GM18858 (cell line): ENCODE results near the gene VIPR1.

Source experiments
- ATAC-seq: cut with Tn5 transposase; IDR thresholded peaks from one replicate; pipeline ENCODE4 v1.9.1; 2021; ENCODE audit not compliant: unreplicated experiment

The VIPR1 gene

GRCh38 chr3:42493126-42493797, 9.2 kb upstream of the VIPR1 start:
- no peak for ATAC-seq

- no peak for ATAC-seq
Measured at GRCh38 chr3:42493798-42494151, 8.7 kb upstream of the VIPR1 start.

GRCh38 chr3:42495393-42495792, 7.0 kb upstream of the VIPR1 start:
- ATAC-seq, result no peak

GRCh38 chr3:42497009-42497731, 5.3 kb upstream of the VIPR1 start:
- no peak for ATAC-seq

GRCh38 chr3:42498034-42498433, 4.4 kb upstream of the VIPR1 start:
- no peak for ATAC-seq

GRCh38 chr3:42498791-42499477, 3.5 kb upstream of the VIPR1 start:
- no peak for ATAC-seq

GRCh38 chr3:42499478-42499871, 3.0 kb upstream of the VIPR1 start:
- no peak for ATAC-seq

GRCh38 chr3:42500091-42500490, 2.4 kb upstream of the VIPR1 start:
- no peak for ATAC-seq

GRCh38 chr3:42500909-42501308, 1.5 kb upstream of the VIPR1 start:
- ATAC-seq, result no peak

- no peak for ATAC-seq
Measured at GRCh38 chr3:42501321-42501680, 1.1 kb upstream of the VIPR1 start.

GRCh38 chr3:42501681-42502428, 588 bp upstream of the VIPR1 start:
- no peak for ATAC-seq

GRCh38 chr3:42503251-42503924, 945 bp downstream of the VIPR1 start:
- no peak for ATAC-seq

GRCh38 chr3:42503957-42504333, 1.5 kb downstream of the VIPR1 start:
- ATAC-seq, result no peak

GRCh38 chr3:42504334-42505127, 2.1 kb downstream of the VIPR1 start:
- ATAC-seq, result no peak

GRCh38 chr3:42505128-42505848, 2.8 kb downstream of the VIPR1 start:
- ATAC-seq, result no peak

GRCh38 chr3:42505849-42506410, 3.5 kb downstream of the VIPR1 start:
- no peak for ATAC-seq

- ATAC-seq, result no peak
Measured at GRCh38 chr3:42507252-42507651, 4.8 kb downstream of the VIPR1 start.

- ATAC-seq, result no peak
Measured at GRCh38 chr3:42507761-42508335, 5.4 kb downstream of the VIPR1 start.

GRCh38 chr3:42508562-42508961, 6.1 kb downstream of the VIPR1 start:
- ATAC-seq, result no peak
